Chondrocyte (in vitro differentiated cells): Measurements from ENCODE around the gene FBXO22. TPM values are rescaled to one million over a fixed set of nuclear protein-coding genes. Genes with fewer than 3 reads are reported as not detected.

ENCODE experiments used
- DNase-seq: peaks from one replicate; pipeline ENCODE4 v3.0.0; 2021; ENCODE audit warnings: mixed read lengths, low spot score
- H3K27ac Mint-ChIP-seq: one replicate; pipeline ENCODE4 v1.8.0; 2021; ENCODE audit warnings: mild to moderate bottlenecking, moderate library complexity, mixed read lengths; ENCODE audit not compliant: unreplicated experiment
- H3K27me3 Mint-ChIP-seq: 2 replicates; pipeline ENCODE4 v1.8.0; 2021; ENCODE audit warnings: low read depth, mixed read lengths
- H3K36me3 Mint-ChIP-seq: 2 replicates; pipeline ENCODE4 v1.8.0; 2021; ENCODE audit warnings: low read depth, mixed read lengths
- H3K4me1 Mint-ChIP-seq: 2 replicates; pipeline ENCODE4 v1.8.0; 2021; ENCODE audit warnings: low read depth, mild to moderate bottlenecking, mixed read lengths
- H3K4me3 Mint-ChIP-seq: one replicate; pipeline ENCODE4 v1.8.0; 2021; ENCODE audit warnings: mild to moderate bottlenecking, moderate library complexity, mixed read lengths; ENCODE audit not compliant: unreplicated experiment
- H3K9me3 Mint-ChIP-seq: 2 replicates; pipeline ENCODE4 v1.8.0; 2021; ENCODE audit warnings: low read depth, mixed read lengths
- total RNA-seq: library from RNA; stranded (reverse); gene quantifications from 3 replicates; pipeline ENCODE4 v1.2.1, GENCODE V29; 2021
- TF ChIP-seq, protein P1 (sequence below): fragments of 200-600 bp; sonication (generic); IDR thresholded peaks from 2 replicates; pipeline ENCODE4 v1.5.0; 2021; ENCODE audit warnings: antibody characterized with exemption, mild to moderate bottlenecking, moderate library complexity

FBXO22 gene
- total RNA-seq, 1 donor from 2014 or later: 33.6 TPM

GRCh38 chr15:75926931-75927330 lies 23.3 kb downstream of the FBXO22 start:
- H3K4me3 Mint-ChIP-seq: no peak overlapping the region
- H3K9me3 Mint-ChIP-seq: no peaks in the 10 kb centered on the region
- TF ChIP-seq, protein P1, sequence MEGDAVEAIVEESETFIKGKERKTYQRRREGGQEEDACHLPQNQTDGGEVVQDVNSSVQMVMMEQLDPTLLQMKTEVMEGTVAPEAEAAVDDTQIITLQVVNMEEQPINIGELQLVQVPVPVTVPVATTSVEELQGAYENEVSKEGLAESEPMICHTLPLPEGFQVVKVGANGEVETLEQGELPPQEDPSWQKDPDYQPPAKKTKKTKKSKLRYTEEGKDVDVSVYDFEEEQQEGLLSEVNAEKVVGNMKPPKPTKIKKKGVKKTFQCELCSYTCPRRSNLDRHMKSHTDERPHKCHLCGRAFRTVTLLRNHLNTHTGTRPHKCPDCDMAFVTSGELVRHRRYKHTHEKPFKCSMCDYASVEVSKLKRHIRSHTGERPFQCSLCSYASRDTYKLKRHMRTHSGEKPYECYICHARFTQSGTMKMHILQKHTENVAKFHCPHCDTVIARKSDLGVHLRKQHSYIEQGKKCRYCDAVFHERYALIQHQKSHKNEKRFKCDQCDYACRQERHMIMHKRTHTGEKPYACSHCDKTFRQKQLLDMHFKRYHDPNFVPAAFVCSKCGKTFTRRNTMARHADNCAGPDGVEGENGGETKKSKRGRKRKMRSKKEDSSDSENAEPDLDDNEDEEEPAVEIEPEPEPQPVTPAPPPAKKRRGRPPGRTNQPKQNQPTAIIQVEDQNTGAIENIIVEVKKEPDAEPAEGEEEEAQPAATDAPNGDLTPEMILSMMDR: no peak
- no peak for DNase-seq
- H3K27ac Mint-ChIP-seq: no peak overlapping the region
- H3K4me1 Mint-ChIP-seq: peaks cover 19% of the 10 kb centered on the region
- H3K27me3 Mint-ChIP-seq: no peaks in the 10 kb centered on the region
- H3K36me3 Mint-ChIP-seq: peaks cover 21% of the 10 kb centered on the region

- H3K27ac Mint-ChIP-seq: no peak overlapping the region
- TF ChIP-seq, protein P1: no peak
- DNase-seq: no peak
- no peaks in the 10 kb centered on the region for H3K27me3 Mint-ChIP-seq
- no peaks in the 10 kb centered on the region for H3K9me3 Mint-ChIP-seq
- no peak overlapping the region for H3K4me3 Mint-ChIP-seq
- H3K4me1 Mint-ChIP-seq: peaks cover 12% of the 10 kb centered on the region
- peaks cover 23% of the 10 kb centered on the region for H3K36me3 Mint-ChIP-seq
Measured at GRCh38 chr15:75927601-75928000, 23.9 kb downstream of the FBXO22 start.

DNA sequence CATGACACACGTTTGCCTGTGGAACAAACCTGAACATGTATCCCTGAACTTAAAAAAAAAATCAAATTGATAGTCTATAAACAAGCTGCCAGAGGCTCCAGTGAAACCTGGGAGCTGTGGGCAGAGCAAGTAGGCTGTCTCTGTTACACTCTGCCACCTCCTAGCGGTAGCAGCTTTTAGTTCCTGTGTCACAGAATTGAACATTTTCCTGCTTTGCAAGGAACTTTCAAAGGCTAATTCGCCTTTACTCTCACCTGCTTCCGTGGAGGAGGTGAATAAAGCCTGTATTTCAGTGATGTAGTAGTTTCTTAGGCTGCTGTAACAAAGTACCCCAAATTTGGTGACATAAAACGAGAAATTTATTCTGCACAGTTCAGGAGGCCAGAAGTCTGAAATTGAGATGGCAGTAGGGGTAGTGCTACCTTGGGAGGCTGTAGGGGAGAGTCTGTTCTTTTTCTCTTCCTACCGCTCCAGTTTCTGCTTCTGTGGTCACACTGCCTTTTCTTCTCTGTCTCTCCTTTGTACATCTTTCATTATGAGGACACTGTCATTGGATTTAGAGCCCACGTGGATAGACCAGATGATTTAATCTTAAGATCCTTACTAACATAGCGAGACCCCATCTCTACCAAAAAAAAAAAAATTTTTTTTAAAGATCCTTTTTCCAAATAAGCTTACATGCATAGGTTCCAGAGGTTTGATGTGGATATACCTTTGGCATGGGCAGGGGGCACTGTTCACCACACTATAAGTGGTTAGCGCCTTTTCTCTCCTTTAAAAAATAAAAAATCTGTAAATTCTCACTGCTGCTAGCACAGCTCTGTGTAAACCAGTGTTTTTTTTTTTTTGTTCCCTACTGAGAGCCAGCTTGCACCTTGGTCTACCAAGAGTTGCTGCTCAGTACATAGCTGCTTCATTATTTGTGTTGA lies 25.3 kb downstream of the FBXO22 start:
- Mint-ChIP-seq H3K27ac (no peak overlapping the region), H3K4me1 (peaks cover 8% of the 10 kb centered on the region), H3K27me3 (no peaks in the 10 kb centered on the region), H3K36me3 (peaks cover 24% of the 10 kb centered on the region), H3K9me3 (no peaks in the 10 kb centered on the region), H3K4me3 (no peak overlapping the region)
- no peak for DNase-seq
- TF ChIP-seq, protein P1: peak; percentile 63

- Mint-ChIP-seq H3K27me3 (no peaks in the 10 kb centered on the region), H3K4me1 (peaks cover 8% of the 10 kb centered on the region), H3K36me3 (peaks cover 27% of the 10 kb centered on the region), H3K9me3 (no peaks in the 10 kb centered on the region), H3K4me3 (no peak overlapping the region), H3K27ac (no peak overlapping the region)
- no peak for DNase-seq
- TF ChIP-seq, protein P1: no peak
Measured at GRCh38 chr15:75929799-75930565, 26.3 kb downstream of the FBXO22 start.

DNA sequence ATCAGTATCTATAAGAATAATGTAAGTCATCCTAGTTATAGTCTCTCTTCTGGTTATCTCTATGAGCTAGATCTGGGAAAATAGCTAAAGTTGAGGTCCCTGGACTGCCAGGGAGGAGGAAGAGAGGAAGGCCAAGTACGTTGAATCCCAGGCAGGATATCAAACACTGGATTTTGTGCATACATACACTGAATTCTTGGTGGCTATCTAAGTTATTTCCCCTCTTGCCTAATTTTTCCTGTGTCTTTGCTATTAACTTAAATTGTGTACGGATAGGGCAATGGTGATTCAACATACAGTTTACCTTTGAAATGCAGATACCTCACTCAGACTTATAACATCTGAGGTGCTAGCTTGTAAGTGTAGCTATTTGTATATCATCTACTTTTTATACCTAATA lies 27.2 kb downstream of the FBXO22 start:
- Mint-ChIP-seq H3K9me3 (no peaks in the 10 kb centered on the region), H3K36me3 (peaks cover 23% of the 10 kb centered on the region), H3K27ac (no peak overlapping the region), H3K4me3 (no peak overlapping the region), H3K4me1 (peaks cover 4% of the 10 kb centered on the region), H3K27me3 (no peaks in the 10 kb centered on the region)
- TF ChIP-seq, protein P1: no peak
- DNase-seq: no peak
